NCI-H1930 (cell line): ENCODE measurements around the gene TCF7L2.
"Not testable (repeated sequence)": the region's sequence is repeated elsewhere in the genome, so short reads cannot be mapped to it uniquely, and the experiment has no call there.

Experiments
- DNase-seq, 2 experiments: peaks; one replicate each; lab custom pipeline; 2025; lab: John Stamatoyannopoulos, UW

The TCF7L2 gene

GRCh38 chr10:113095419-113096127 lies 145.5 kb downstream of the TCF7L2 start:
- DNase-seq: no peak

- no peak for DNase-seq
Measured at GRCh38 chr10:113096128-113096996, 146.3 kb downstream of the TCF7L2 start.

- no peak for DNase-seq
Measured at GRCh38 chr10:113097036-113097435, 147.0 kb downstream of the TCF7L2 start.

GRCh38 chr10:113099431-113100183 lies 149.6 kb downstream of the TCF7L2 start:
- DNase-seq: no peak

DNA sequence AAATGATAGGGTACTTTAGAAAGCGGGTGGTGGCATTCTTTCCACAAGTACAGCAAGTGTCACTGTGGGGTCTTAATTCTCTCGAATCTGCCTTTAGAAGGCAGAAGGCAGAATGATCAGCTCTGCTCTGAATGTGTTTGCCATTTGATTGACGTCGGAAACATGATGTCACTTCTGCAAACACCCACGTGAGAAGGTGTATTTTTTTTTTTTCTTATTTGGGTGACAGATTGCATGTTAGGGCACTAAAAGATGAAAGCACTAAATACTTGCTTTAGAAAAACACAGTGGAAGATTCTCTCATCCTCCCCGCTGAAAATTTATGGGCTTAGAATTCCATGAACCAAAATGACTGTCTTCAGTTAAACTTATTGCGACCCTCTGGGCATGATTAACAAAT lies 150.2 kb downstream of the TCF7L2 start:
- DNase-seq: no peak

DNA sequence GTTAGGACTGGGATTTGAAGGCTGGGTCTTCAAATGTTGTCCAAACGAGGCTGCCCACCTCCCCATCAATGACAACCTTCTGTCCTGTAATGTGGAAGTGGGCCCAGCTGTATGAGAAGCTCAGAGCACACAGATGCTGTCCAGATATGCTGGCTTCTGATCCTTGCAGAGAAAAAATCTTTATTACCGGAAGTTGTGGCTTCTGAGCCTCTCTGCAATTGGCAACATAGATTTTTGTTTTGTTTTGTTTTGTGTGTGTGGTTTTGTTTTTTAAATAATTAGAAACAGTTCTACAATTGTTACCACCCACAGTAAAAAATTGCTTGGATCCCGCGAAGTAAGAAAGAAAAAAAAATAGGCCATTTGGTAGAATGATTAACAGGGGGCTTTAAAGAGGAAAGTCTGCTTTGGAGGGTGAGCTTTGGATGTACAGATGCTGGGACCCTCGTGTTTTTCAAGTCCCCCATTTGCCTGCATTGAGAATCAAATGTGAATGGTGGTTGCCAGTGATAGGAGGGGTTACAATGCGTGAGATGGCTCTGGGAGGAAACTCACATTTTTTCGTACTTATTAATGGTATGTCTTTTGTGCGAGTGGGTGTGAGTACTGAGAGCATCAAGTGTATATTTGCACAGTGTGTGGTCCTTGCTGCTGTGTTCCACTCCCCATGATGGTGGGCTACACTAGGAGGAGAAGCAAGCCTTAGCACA lies 153.2 kb downstream of the TCF7L2 start:
- DNase-seq: no peak

DNA sequence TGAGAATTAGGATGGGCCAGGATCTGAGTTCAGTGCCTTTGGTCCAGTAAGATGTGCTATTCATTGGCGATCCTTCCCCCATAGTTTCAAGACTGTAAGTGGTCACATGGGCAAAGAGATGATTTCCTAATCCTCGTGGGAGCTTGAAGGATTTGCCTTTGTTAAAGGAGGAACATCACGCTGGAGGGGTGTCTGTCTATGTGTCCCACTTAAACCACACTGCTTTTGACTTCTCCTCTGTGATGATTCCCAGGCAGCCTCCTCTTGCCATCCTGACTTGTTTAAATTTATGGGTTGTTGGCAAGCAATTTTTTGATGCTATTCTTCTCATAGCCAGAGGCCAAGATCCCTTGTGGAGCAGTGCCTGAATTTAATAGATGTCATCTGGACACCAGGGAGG lies 154.0 kb downstream of the TCF7L2 start:
- DNase-seq: no peak

GRCh38 chr10:113108194-113108835 lies 158.3 kb downstream of the TCF7L2 start:
- peak in 1 of 2 experiments; percentile 9 for DNase-seq

GRCh38 chr10:113108948-113109347 lies 158.9 kb downstream of the TCF7L2 start:
- no peak for DNase-seq

DNA sequence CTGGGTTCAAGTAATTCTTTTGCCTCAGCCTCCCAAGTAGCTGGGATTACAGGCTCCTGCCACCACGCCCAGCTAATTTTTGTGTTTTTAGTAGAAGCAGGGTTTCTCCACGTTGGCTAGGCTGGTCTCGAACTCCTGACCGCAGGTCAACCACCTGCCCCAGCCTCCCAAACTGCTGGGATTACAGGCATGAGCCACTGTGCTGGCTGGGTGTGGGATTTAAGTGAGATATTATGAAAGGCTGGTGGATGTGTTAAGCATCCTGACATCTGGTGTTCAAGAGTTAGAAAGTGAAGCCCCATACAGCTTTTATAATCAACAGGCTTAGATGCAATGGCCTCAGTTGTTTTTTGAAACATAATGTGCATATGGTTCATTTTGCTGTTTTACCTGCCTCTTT lies 159.4 kb downstream of the TCF7L2 start:
- not testable (repeated sequence) for DNase-seq

GRCh38 chr10:113111260-113111659 lies 161.2 kb downstream of the TCF7L2 start:
- DNase-seq: no peak

DNA sequence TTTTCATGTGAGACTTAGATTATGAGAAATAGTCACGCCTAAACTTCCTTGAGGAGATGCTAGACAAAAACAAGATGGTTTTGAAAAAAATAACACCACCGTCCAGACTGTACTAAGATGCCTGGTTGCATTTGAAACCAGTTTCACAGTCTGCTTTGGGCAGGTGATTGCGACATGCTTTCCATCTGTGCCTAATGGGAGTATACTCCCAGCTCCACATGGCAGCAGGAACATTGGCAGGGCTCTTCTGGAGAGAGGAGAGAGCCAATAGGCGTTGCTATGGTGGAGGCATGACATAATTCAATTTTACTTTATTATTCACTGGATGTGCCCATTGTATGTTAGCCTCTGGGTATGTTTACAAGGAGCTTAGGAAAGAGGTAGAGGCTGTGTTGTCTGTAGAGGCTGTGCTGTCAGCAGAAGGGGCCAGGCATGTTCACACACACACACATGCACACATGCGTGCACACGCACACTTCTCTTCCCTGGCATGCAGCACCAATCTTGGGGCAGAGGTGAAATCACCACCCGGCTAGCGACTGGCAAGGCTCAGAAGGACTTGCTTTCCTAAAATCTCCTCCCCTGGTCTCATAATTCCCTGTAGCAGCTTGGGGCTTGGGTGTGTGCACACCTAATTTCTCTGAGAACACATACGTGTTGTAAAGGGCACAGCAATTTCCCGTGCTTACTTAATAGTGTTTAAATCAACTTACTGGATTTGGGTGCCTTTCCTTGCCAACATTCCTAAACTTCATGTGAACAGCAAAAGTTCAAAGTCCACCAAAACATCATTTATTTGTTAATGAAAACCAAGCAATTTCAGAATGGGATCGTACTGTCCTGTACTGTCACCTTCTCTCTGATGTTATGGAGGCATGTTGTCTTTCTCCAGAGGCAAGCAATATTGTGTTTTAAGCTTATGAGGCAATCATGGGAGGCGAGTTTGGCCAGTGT lies 162.1 kb downstream of the TCF7L2 start:
- no peak for DNase-seq

- no peak for DNase-seq
Measured at GRCh38 chr10:113113241-113113640, 163.2 kb downstream of the TCF7L2 start.

DNA sequence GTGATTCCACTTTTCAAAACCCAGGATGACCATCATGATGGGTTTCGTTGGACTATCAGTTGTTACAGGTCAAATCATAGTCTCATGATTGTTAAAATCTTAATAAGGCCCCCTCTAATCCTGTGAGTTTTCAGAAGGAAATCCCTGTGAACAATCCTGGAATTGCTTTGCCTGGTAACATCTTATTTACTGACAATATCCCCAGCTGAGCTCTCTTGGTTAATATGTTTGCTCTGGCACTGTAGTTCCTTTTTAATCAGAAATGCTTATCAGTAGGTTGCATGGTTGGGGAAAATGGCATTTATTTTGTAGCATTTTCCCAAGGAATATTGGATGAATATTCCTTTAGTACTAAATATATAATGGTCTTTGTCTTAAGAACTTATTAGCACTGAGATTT lies 163.9 kb downstream of the TCF7L2 start:
- DNase-seq: no peak

GRCh38 chr10:113115556-113115955 lies 165.5 kb downstream of the TCF7L2 start:
- no peak for DNase-seq

- no peak for DNase-seq
Measured at GRCh38 chr10:113118882-113119281, 168.8 kb downstream of the TCF7L2 start.

DNA sequence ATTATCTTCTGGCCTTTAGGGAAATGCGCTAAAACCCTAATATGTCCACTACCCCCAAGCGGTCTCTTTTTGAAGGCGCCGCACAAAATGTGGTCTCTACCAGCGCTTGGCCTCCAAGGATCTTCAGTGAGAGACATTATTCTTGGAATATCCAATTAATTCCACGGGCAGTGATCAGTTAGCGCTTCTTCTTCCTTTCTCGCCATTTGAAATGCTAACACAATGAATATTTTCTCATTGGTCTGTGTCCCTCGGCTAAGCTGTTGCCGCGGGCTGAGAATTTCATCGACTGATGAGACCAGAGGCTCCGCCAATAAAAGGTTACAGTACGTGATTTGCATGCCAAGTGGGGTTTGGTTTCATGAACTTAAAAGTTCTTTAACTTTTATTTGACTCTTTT lies 169.8 kb downstream of the TCF7L2 start:
- no peak for DNase-seq

GRCh38 chr10:113121153-113121552 lies 171.1 kb downstream of the TCF7L2 start:
- no peak for DNase-seq

GRCh38 chr10:113122947-113123346 lies 172.9 kb downstream of the TCF7L2 start:
- DNase-seq: no peak

- no peak for DNase-seq
Measured at GRCh38 chr10:113124724-113125123, 174.7 kb downstream of the TCF7L2 start.
